Panc1 (cell line): Measurements from ENCODE around the gene RCBTB2. TPM values are rescaled to one million over a fixed set of nuclear protein-coding genes. Genes with fewer than 3 reads are reported as not detected.

ENCODE experiments used
- ATAC-seq: fragments of 200-7000 bp; cut with Tn5 transposase; 2 replicates; pipeline ENCODE4 v1.9.1; 2020; ENCODE audit warnings: mild to moderate bottlenecking, moderate library complexity
- BruUV-seq: library from RNA; stranded (reverse); fragments of 400-500 nt; replicated peaks from 2 replicates; lab custom pipeline; 2021; lab: Mats Ljungman, UMichigan
- CTCF ChIA-PET: fragments of 300-600 bp; sonication (Branson Sonifier 250); formaldehyde crosslinking; loops from one replicate; lab custom pipeline; 2022; ENCODE audit warnings: antibody characterized with exemption; lab: Charles Lee
- POLR2A ChIA-PET: fragments of 300-600 bp; sonication (Branson Sonifier 250); formaldehyde crosslinking; loops from one replicate; lab custom pipeline; 2022; ENCODE audit warnings: antibody characterized with exemption; lab: Charles Lee
- DNase-seq: peaks from one replicate; pipeline ENCODE4 v3.0.0-alpha.2; 2010; ENCODE audit warnings: low read depth, low spot score
- H3K27ac ChIP-seq: 2 replicates; pipeline ENCODE4 v1.5.1; 2011; ENCODE audit warnings: mild to moderate bottlenecking, low read length, inconsistent platforms
- H3K27me3 ChIP-seq: fragments of 200-500 bp; sonication (Bioruptor generic); 2 replicates; pipeline ENCODE4 v1.6.0; 2014; ENCODE audit warnings: low read length, inconsistent platforms; ENCODE audit not compliant: control insufficient read depth, insufficient read depth
- H3K36me3 ChIP-seq: fragments of 200-500 bp; sonication (Bioruptor generic); 2 replicates; pipeline ENCODE4 v1.5.1; 2014; ENCODE audit warnings: inconsistent platforms, mild to moderate bottlenecking, low read length, moderate library complexity; ENCODE audit not compliant: control insufficient read depth, insufficient read depth
- H3K4me1 ChIP-seq: 2 replicates; pipeline ENCODE4 v1.5.1; 2011; ENCODE audit warnings: inconsistent platforms, mild to moderate bottlenecking, low read length, moderate library complexity; ENCODE audit not compliant: control insufficient read depth, insufficient read depth
- H3K4me3 ChIP-seq, 2 experiments: 2 replicates each; pipeline ENCODE4 v1.5.1; 2011 to 2012; ENCODE audit warnings: low read depth in 2 of 2, low read length in 2 of 2, mild to moderate bottlenecking in 2 of 2, inconsistent platforms in 1 of 2, moderate library complexity in 1 of 2
- H3K9me3 ChIP-seq: fragments of 200-500 bp; sonication (Bioruptor generic); 2 replicates; pipeline ENCODE4 v1.5.1; 2014; ENCODE audit warnings: low read depth, mild to moderate bottlenecking, inconsistent platforms, low read length, moderate library complexity; ENCODE audit not compliant: control insufficient read depth, insufficient read depth
- CTCF ChIP-seq: fragments of 450-650 bp; IDR thresholded peaks from 2 replicates; pipeline ENCODE4 v1.5.1; 2017; ENCODE audit warnings: mild to moderate bottlenecking
- POLR2AphosphoS5 ChIP-seq: IDR thresholded peaks from 2 replicates; pipeline ENCODE4 v1.6.1; 2012; ENCODE audit warnings: mild to moderate bottlenecking, low read depth, low read length, moderate library complexity
- REST ChIP-seq, 2 experiments: IDR thresholded peaks; 2 replicates each; pipeline ENCODE4 v1.6.1; 2011 to 2012; ENCODE audit warnings: low read depth in 2 of 2, control low read depth in 1 of 2, low read length in 1 of 2, mild to moderate bottlenecking in 1 of 2, moderate library complexity in 1 of 2; ENCODE audit not compliant: insufficient read depth in 1 of 2
- SIN3A ChIP-seq: IDR thresholded peaks from 2 replicates; pipeline ENCODE4 v1.6.1; 2012; ENCODE audit warnings: low read depth, mild to moderate bottlenecking, low read length, moderate library complexity, borderline replicate concordance; ENCODE audit not compliant: insufficient read depth
- TCF7L2 ChIP-seq: IDR thresholded peaks from 2 replicates; pipeline ENCODE4 v1.6.1; 2011; ENCODE audit warnings: mild to moderate bottlenecking, low read depth, low read length, inconsistent platforms
- in situ Hi-C: cut with HindIII; loops from 2 replicates; pipeline ENCODE4 v1.10.0; 2016; ENCODE audit warnings: low sequenced_read_pairs, low pct_unique_long_range_greater_than_20kb
- intact Hi-C: fragments of 100-400 bp; cut with micrococcal nuclease; formaldehyde crosslinking; loops from one replicate; pipeline ENCODE4 v1.10.0; 2022; ENCODE audit not compliant: unreplicated experiment
- total RNA-seq: library from RNA; stranded (reverse); gene quantifications from one replicate; pipeline ENCODE4 v1.2.1, GENCODE V29; 2021; ENCODE audit not compliant: unreplicated experiment

Gene RCBTB2
- total RNA-seq, 1 experiment from 2014 or later = 4.4 TPM

- no peaks in the 10 kb centered on the region for H3K36me3 ChIP-seq
- H3K4me3 ChIP-seq = no peak overlapping the region
- no peak for TF ChIP-seq POLR2AphosphoS5
- no peak for TF ChIP-seq REST (IDR thresholded peaks at IDR 0.05; ENCODE audit: insufficient read depth in 1 of 2, low read depth in 2 of 2, low read length in 1 of 2)
- no peak for TF ChIP-seq TCF7L2
- no peak for TF ChIP-seq CTCF
- no peak for TF ChIP-seq SIN3A
- H3K27ac ChIP-seq = no peak overlapping the region
- no peak for ATAC-seq
- intact Hi-C loops (no loop called here), in situ Hi-C loops (no loop called here)
- H3K27me3 ChIP-seq = no peaks in the 10 kb centered on the region
- peak; percentile 22 for DNase-seq
- POLR2A ChIA-PET = no interaction called here
- CTCF ChIA-PET = no interaction called here
- H3K9me3 ChIP-seq = peaks cover 9% of the 10 kb centered on the region; the same call in 1 of the 2 replicates
- BruUV-seq = no TSS peak
- H3K4me1 ChIP-seq = no peaks in the 10 kb centered on the region
These were observed 26.9 kb upstream of the RCBTB2 start for GRCh38 chr13:48559638-48560320.

- BruUV-seq = no TSS peak
- TF ChIP-seq REST (IDR thresholded peaks at IDR 0.05; ENCODE audit: insufficient read depth in 1 of 2, low read depth in 2 of 2, low read length in 1 of 2) (no peak), TCF7L2 (no peak), POLR2AphosphoS5 (no peak), SIN3A (no peak), CTCF (no peak)
- peaks cover 13% of the 10 kb centered on the region; the same call in 1 of the 2 replicates for H3K9me3 ChIP-seq
- intact Hi-C loops = no loop called here
- H3K4me3 ChIP-seq = no peak overlapping the region
- no peaks in the 10 kb centered on the region for H3K36me3 ChIP-seq
- no peak overlapping the region for H3K27ac ChIP-seq
- POLR2A ChIA-PET = no interaction called here
- ATAC-seq (no peak), DNase-seq (no peak)
- no peaks in the 10 kb centered on the region for H3K4me1 ChIP-seq
- CTCF ChIA-PET = no interaction called here
- no peaks in the 10 kb centered on the region for H3K27me3 ChIP-seq
- in situ Hi-C loops = no loop called here
These were observed 23.9 kb upstream of the RCBTB2 start for GRCh38 chr13:48556817-48557216.
